Calu3 (cell line): ENCODE measurements around the gene WDR37. TPM values are rescaled to one million over a fixed set of nuclear protein-coding genes. Genes with fewer than 3 reads are reported as not detected.

Experiments
- BruUV-seq: library from RNA; stranded (reverse); fragments of 400-500 nt; replicated peaks from 2 replicates; lab custom pipeline; 2021; lab: Mats Ljungman, UMichigan
- CTCF ChIA-PET: fragments of 300-600 bp; sonication (Branson Sonifier 250); formaldehyde crosslinking; loops from one replicate; lab custom pipeline; 2022; ENCODE audit warnings: antibody characterized with exemption; lab: Charles Lee
- DNase-seq: peaks from one replicate; pipeline ENCODE4 v3.0.0; 2022
- H3K27ac Mint-ChIP-seq: one replicate; pipeline ENCODE4 v1.8.0; 2022; ENCODE audit warnings: mixed read lengths; ENCODE audit not compliant: unreplicated experiment
- H3K27me3 Mint-ChIP-seq: one replicate; pipeline ENCODE4 v1.8.0; 2022; ENCODE audit warnings: mixed read lengths; ENCODE audit not compliant: unreplicated experiment
- H3K36me3 Mint-ChIP-seq: one replicate; pipeline ENCODE4 v1.8.0; 2022; ENCODE audit warnings: mild to moderate bottlenecking, moderate library complexity, mixed read lengths; ENCODE audit not compliant: insufficient read depth, unreplicated experiment
- H3K4me1 Mint-ChIP-seq: one replicate; pipeline ENCODE4 v1.8.0; 2022; ENCODE audit warnings: mild to moderate bottlenecking, low read depth, mixed read lengths; ENCODE audit not compliant: unreplicated experiment
- H3K4me3 Mint-ChIP-seq: one replicate; pipeline ENCODE4 v1.8.0; 2022; ENCODE audit warnings: mild to moderate bottlenecking, low read depth, moderate library complexity, mixed read lengths; ENCODE audit not compliant: unreplicated experiment
- H3K9me3 Mint-ChIP-seq: one replicate; pipeline ENCODE4 v1.8.0; 2022; ENCODE audit warnings: low read depth, mixed read lengths; ENCODE audit not compliant: unreplicated experiment
- intact Hi-C: fragments of 100-400 bp; cut with micrococcal nuclease; formaldehyde crosslinking; loops from one replicate; pipeline ENCODE4 v1.10.0; 2022; ENCODE audit not compliant: unreplicated experiment
- total RNA-seq: library from RNA; stranded (reverse); gene quantifications from 2 replicates; pipeline ENCODE4 v1.2.3, GENCODE V29; 2022
- TF ChIP-seq, protein P1 (sequence below): fragments of 200-600 bp; IDR thresholded peaks from one replicate; pipeline ENCODE4 v1.8.0; 2022; ENCODE audit warnings: antibody characterized with exemption; ENCODE audit not compliant: unreplicated experiment

The WDR37 gene
- total RNA-seq, 1 experiment from 2014 or later = 17.8 TPM

DNA sequence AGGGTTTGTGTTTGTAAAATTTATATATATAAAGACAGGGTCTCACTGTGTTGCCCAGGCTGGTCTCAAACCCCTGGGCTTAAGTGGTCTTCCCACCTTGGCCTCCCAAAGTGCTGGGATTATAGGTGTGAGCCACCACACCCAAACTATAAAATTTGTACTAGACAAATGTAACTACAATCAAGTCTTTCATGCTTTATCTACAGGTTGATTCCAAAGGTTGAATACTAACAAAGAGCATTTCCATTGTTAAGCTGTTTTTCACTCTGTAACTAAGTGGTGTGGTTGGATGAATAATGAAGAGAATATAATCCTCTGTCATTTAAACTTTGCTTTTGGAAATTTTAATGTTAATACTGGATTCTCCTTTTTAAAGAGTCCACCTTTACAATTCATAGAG, 22.5 kb downstream of the WDR37 start:
- DNase-seq = no peak
- BruUV-seq = no TSS peak
- H3K36me3 Mint-ChIP-seq = peaks cover 31% of the 10 kb centered on the region
- H3K4me3 Mint-ChIP-seq = no peak overlapping the region
- CTCF ChIA-PET = no interaction called here
- H3K9me3 Mint-ChIP-seq = no peaks in the 10 kb centered on the region
- TF ChIP-seq, protein P1, sequence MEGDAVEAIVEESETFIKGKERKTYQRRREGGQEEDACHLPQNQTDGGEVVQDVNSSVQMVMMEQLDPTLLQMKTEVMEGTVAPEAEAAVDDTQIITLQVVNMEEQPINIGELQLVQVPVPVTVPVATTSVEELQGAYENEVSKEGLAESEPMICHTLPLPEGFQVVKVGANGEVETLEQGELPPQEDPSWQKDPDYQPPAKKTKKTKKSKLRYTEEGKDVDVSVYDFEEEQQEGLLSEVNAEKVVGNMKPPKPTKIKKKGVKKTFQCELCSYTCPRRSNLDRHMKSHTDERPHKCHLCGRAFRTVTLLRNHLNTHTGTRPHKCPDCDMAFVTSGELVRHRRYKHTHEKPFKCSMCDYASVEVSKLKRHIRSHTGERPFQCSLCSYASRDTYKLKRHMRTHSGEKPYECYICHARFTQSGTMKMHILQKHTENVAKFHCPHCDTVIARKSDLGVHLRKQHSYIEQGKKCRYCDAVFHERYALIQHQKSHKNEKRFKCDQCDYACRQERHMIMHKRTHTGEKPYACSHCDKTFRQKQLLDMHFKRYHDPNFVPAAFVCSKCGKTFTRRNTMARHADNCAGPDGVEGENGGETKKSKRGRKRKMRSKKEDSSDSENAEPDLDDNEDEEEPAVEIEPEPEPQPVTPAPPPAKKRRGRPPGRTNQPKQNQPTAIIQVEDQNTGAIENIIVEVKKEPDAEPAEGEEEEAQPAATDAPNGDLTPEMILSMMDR = no peak
- no peaks in the 10 kb centered on the region for H3K27me3 Mint-ChIP-seq
- intact Hi-C loops = no loop called here
- no peaks in the 10 kb centered on the region for H3K4me1 Mint-ChIP-seq
- no peak overlapping the region for H3K27ac Mint-ChIP-seq

DNA sequence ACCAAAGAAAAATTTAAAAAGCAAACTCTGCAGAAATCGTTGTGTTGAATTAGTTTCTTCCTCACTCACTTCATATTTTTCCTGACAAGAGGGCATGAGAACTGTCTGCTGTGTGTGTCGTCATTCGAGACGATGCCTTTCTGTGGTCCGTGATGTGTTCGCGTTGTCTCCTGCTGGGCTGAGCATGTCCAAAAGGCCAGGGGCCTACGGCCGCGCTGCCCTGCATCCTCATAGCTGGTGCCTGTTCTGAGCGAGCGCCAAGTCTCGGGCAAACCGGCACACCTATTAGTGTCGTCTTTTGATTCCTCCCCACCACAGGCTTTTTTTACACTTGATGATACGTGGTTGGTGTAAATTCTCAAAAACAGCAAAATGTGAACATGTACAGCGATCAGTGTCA, 27.4 kb downstream of the WDR37 start:
- Mint-ChIP-seq H3K27me3 (no peaks in the 10 kb centered on the region), H3K27ac (no peak overlapping the region), H3K36me3 (peaks cover 49% of the 10 kb centered on the region), H3K9me3 (no peaks in the 10 kb centered on the region), H3K4me3 (no peak overlapping the region), H3K4me1 (no peaks in the 10 kb centered on the region)
- BruUV-seq = no TSS peak
- CTCF ChIA-PET = interaction anchor here (0.5 kb wide), 1 partner anchor 233 kb away, joined by 3 read pairs; no protein-coding TSS in a partner anchor
- intact Hi-C loops = no loop called here
- TF ChIP-seq, protein P1 = no peak
- no peak for DNase-seq

DNA sequence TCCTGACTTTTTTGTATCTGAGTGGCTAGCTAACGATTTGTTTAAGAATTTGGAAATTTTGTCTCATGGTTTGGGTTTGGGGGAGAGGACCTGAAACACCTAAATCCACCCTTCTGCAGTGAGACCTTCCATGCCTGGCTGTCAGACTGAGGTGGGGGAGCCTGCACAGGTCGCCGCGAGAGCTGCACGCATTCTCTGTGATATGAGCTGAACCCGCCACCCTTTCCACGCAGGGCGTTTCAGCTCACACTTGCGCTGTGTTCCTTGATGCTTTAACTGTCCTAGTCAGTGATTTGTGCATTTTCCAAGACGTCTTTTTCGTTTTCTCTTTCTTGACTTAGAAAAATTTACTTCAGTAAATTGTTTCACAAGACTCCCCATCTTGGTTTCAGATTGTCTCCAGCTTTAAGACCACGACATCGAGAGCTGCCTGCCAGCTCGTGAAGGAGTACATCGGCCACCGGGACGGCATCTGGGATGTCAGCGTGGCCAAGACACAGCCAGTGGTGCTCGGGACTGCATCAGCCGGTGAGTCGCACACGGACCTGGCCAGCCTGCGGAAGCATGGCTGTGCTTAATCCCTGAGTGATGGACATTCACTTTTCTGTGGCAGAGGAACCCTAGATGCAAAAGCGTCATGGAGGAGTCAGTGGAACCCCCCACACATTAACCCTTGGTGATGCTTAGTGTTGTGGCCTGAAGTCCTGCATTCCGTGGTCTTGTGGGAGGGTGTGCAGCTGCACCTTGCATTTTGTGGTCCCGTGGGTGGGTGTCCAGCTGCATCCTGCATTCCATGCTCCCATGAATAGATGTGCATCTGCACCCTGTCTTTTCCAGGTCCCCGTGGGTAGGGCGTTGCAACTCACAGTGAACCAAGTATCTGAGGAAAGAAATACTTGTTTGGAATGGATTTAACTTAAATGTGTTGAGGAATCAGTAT, 28.1 kb downstream of the WDR37 start:
- Mint-ChIP-seq H3K27me3 (no peaks in the 10 kb centered on the region), H3K9me3 (no peaks in the 10 kb centered on the region), H3K4me3 (no peak overlapping the region), H3K27ac (no peak overlapping the region), H3K4me1 (no peaks in the 10 kb centered on the region), H3K36me3 (peaks cover 48% of the 10 kb centered on the region)
- BruUV-seq = no TSS peak
- intact Hi-C loops = no loop called here
- no peak for DNase-seq
- TF ChIP-seq, protein P1 = no peak
- CTCF ChIA-PET = no interaction called here

DNA sequence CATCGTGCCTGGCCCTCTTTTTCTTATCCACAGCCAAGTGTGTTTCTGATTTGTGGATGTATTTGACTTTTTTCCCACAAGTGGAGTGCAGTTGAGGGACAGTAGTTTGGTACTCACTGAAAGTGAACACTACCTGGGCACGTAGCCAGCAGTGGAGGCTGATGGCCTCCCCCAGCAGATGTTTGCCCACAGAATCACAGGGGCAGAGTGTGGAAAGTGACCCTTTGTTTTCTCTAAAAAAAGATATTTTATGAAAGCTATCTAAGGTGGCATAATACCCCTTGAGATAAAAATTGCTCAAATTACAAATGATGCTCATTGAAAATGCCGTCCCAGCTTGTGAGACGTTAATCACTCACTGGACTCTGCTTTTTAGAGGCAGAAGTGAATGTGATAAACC, 29.1 kb downstream of the WDR37 start:
- Mint-ChIP-seq H3K27me3 (no peaks in the 10 kb centered on the region), H3K36me3 (peaks cover 46% of the 10 kb centered on the region), H3K9me3 (no peaks in the 10 kb centered on the region), H3K27ac (no peak overlapping the region), H3K4me3 (no peak overlapping the region), H3K4me1 (no peaks in the 10 kb centered on the region)
- CTCF ChIA-PET = interaction anchor here (0.5 kb wide), 1 partner anchor 1691 kb away, joined by 4 read pairs; no protein-coding TSS in a partner anchor
- no peak for DNase-seq
- intact Hi-C loops = no loop called here
- TF ChIP-seq, protein P1 = no peak
- BruUV-seq = no TSS peak
